ENCODE data around the gene TTLL9.

Gene TTLL9

GRCh38 chr20:31837896-31838397 is 32.5 kb upstream of the TTLL9 start:
- H3K4me3 ChIP-seq (ENCODE audit: low read depth, low read length) = no peak overlapping the region
- DNase-seq (ENCODE audit: low read depth) = peak; percentile 58
- no peak for TF ChIP-seq CTCF (conservative IDR thresholded peaks at IDR 0.05; ENCODE audit: low read depth, low read length)

GRCh38 chr20:31838646-31839292 is 31.7 kb upstream of the TTLL9 start:
- DNase-seq (ENCODE audit: low read depth) = peak; percentile 58
- H3K4me3 ChIP-seq (ENCODE audit: low read depth, low read length) = no peak overlapping the region
- no peak for TF ChIP-seq CTCF (conservative IDR thresholded peaks at IDR 0.05; ENCODE audit: low read depth, low read length)

- TF ChIP-seq CTCF (conservative IDR thresholded peaks at IDR 0.05; ENCODE audit: low read depth, low read length) = no peak
- DNase-seq (ENCODE audit: low read depth) = no peak
- H3K4me3 ChIP-seq (ENCODE audit: low read depth, low read length) = no peak overlapping the region
Measured at GRCh38 chr20:31839782-31840487, 30.5 kb upstream of the TTLL9 start.

- no peak overlapping the region for H3K4me3 ChIP-seq (ENCODE audit: low read depth, low read length)
- TF ChIP-seq CTCF (conservative IDR thresholded peaks at IDR 0.05; ENCODE audit: low read depth, low read length) = no peak
- DNase-seq (ENCODE audit: low read depth) = no peak
Measured at GRCh38 chr20:31840906-31841816, 29.3 kb upstream of the TTLL9 start.

- TF ChIP-seq CTCF (conservative IDR thresholded peaks at IDR 0.05; ENCODE audit: low read depth, low read length) = no peak
- H3K4me3 ChIP-seq (ENCODE audit: low read depth, low read length) = peak overlapping the region; percentile 14
- DNase-seq (ENCODE audit: low read depth) = peak; percentile 84
Measured at GRCh38 chr20:31841928-31842327, 28.5 kb upstream of the TTLL9 start.

- H3K4me3 ChIP-seq (ENCODE audit: low read depth, low read length) = no peak overlapping the region
- no peak for TF ChIP-seq CTCF (conservative IDR thresholded peaks at IDR 0.05; ENCODE audit: low read depth, low read length)
- DNase-seq (ENCODE audit: low read depth) = peak; percentile 94
Measured at GRCh38 chr20:31842471-31843157, 27.8 kb upstream of the TTLL9 start.

Measured in choroid plexus epithelial cell (primary cell).